HG02981 (cell line): ENCODE measurements around the gene MED31.
"Not testable (repeated sequence)": the region's sequence is repeated elsewhere in the genome, so short reads cannot be mapped to it uniquely, and the experiment has no call there.

Experiments
- ATAC-seq: cut with Tn5 transposase; IDR thresholded peaks from one replicate; pipeline ENCODE4 v1.9.1; 2021; ENCODE audit warnings: mild to moderate bottlenecking, moderate library complexity; ENCODE audit not compliant: unreplicated experiment

The MED31 gene

GRCh38 chr17:6651354-6651918 lies at the start of gene MED31, which contains the start of gene C17orf100:
Gene MED31 (minus strand): TSS chr17:6651605. CDS start chr17:6651528, 77 bp downstream.
Gene C17orf100 (plus strand): TSS chr17:6651762. CDS start chr17:6651914, 152 bp downstream.
- peak; percentile 82 for ATAC-seq

- ATAC-seq, result no peak
Observed at GRCh38 chr17:6700948-6701307, 49.5 kb upstream of the MED31 start.

- no peak for ATAC-seq
Observed at GRCh38 chr17:6699997-6700947, 48.9 kb upstream of the MED31 start.

GRCh38 chr17:6698004-6698403 lies 46.6 kb upstream of the MED31 start:
- no peak for ATAC-seq

- ATAC-seq, result no peak
Observed at GRCh38 chr17:6696906-6697305, 45.5 kb upstream of the MED31 start.

- ATAC-seq, result no peak
Observed at GRCh38 chr17:6695565-6695964, 44.2 kb upstream of the MED31 start.

GRCh38 chr17:6695051-6695450 lies 43.6 kb upstream of the MED31 start:
- no peak for ATAC-seq

GRCh38 chr17:6691958-6692357 lies 40.6 kb upstream of the MED31 start:
- ATAC-seq, result not testable (repeated sequence)

GRCh38 chr17:6691546-6691945 lies 40.1 kb upstream of the MED31 start:
- ATAC-seq, result no peak

GRCh38 chr17:6690641-6691040 lies 39.2 kb upstream of the MED31 start:
- no peak for ATAC-seq

GRCh38 chr17:6688944-6689343 lies 37.5 kb upstream of the MED31 start:
- no peak for ATAC-seq

- no peak for ATAC-seq
Observed at GRCh38 chr17:6686026-6686425, 34.6 kb upstream of the MED31 start.

GRCh38 chr17:6684881-6685767 lies 33.7 kb upstream of the MED31 start:
- ATAC-seq, result no peak

GRCh38 chr17:6684460-6684783 lies 33.0 kb upstream of the MED31 start:
- ATAC-seq, result no peak

GRCh38 chr17:6683730-6684459 lies 32.5 kb upstream of the MED31 start:
- ATAC-seq, result no peak

- no peak for ATAC-seq
Observed at GRCh38 chr17:6683081-6683684, 31.8 kb upstream of the MED31 start.

GRCh38 chr17:6682339-6682738 lies 30.9 kb upstream of the MED31 start:
- ATAC-seq, result no peak

GRCh38 chr17:6681671-6682070 lies 30.3 kb upstream of the MED31 start:
- ATAC-seq, result no peak

- ATAC-seq, result no peak
Observed at GRCh38 chr17:6681176-6681575, 29.8 kb upstream of the MED31 start.

- ATAC-seq, result no peak
Observed at GRCh38 chr17:6679241-6679640, 27.8 kb upstream of the MED31 start.
